ENCODE measurements around the gene FARSA.
"Not testable (repeated sequence)": the region's sequence is repeated elsewhere in the genome, so short reads cannot be mapped to it uniquely, and the experiment has no call there.

FARSA gene

GRCh38 chr19:12890299-12890786 is 43.2 kb downstream of the FARSA start:
- not testable (repeated sequence) for DNase-seq (ENCODE audit: low read depth)

GRCh38 chr19:12888006-12888603 is 45.4 kb downstream of the FARSA start:
- no peak for DNase-seq (ENCODE audit: low read depth)

DNA sequence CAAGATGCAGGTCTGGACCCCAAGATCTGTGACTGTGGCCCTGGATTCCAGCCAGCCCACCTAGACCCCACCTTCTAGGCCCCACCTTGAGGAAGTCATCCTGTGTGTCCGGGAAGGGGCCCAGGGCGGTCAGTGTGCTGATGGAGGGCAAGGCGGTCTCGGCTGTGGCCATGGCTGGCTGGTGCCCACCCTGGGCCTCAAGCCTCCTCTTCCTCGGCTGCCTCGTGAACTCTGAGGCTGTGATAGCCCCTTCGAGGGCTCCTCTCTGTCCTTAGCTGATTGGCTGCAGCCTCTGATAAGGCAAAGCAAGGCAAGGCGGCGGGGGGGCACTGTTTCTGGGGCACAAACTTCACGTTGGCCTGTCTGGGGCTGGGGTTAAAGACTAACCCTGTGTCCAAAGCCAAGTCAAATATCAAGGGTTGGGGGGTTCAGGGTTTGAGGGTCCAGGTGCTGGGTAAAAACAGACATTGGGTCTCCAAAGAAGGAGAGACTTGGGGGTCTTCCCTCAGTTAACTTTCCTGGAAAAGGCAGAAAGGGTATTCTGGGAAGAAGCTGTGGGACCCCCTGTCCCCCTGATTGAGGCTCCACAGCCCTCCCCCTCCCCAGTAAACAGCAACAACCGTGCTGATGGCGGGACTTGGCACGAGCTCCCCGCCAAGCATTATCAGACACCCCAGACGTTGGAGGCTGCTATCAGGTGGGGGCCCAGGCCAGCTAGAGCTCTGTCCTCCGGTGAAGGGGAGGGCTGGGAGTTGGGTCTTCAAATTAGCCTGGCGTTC is 46.4 kb downstream of the FARSA start, which contains the start of gene KLF1:
TSS of gene KLF1 (minus strand) at position 233 of the 779 bp plus-strand sequence. CDS start at position 172, 61 bp downstream.
- DNase-seq (ENCODE audit: low read depth): no peak

- no peak for DNase-seq (ENCODE audit: low read depth)
These were observed 46.9 kb downstream of the FARSA start for GRCh38 chr19:12886651-12886968.

GRCh38 chr19:12885749-12886650 is 47.5 kb downstream of the FARSA start:
- DNase-seq (ENCODE audit: low read depth): no peak

DNA sequence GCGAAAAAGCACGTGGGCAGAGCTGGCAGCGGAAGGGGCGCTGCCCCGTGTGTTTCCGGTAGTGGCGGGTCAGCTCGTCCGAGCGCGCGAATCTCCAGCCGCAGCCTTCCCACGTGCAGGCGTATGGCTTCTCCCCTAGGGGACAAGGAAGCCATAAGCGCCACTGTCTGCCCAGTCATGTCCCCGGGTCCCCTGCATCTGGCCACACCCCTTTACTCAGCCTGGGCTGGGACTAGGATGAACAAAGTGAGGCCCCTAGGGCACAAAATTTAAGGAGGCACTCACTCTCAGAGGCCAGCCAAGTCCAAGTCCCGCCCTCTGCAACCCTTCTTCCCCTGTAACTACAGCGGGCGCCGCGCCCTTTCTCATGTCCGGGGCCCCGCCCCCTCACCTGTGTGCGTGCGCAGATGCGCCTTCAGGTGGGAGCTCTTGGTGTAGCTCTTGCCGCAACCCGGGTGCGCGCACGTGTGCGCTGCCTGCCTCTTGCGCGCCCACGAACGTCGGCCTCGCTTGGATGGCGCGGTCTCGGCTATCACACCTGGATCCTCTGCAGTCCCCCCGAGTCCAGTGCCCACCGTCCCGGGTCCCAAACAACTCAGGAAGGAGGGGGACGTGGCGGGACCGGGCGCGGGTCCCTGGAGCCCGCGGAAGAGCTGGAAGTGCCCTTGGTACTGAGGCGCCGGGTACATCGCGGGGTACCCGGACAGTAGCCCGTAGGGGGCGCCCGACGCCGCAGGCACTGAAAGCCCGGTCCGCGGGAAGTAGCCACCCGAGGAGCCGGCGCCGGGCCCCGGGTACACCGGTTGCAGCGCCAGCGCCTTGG is 48.4 kb downstream of the FARSA start:
- DNase-seq (ENCODE audit: low read depth): peak; percentile 79

DNA sequence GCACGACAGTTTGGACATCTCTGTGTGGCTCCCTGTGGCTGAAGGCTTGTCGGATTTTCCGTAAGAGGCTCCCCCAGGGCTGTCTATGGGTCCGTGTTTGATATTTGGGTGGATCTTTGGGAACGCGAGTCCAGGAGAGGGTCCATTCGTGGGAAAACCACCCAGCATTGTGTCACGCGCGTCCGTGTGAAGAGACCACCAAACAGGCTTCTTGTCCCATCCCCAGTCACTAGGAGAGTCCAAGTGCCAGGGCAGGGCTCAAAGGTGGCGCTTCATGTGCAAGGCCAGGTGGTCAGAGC is 48.9 kb downstream of the FARSA start:
- DNase-seq (ENCODE audit: low read depth): no peak

GRCh38 chr19:12884202-12884601 is 49.3 kb downstream of the FARSA start:
- no peak for DNase-seq (ENCODE audit: low read depth)

DNA sequence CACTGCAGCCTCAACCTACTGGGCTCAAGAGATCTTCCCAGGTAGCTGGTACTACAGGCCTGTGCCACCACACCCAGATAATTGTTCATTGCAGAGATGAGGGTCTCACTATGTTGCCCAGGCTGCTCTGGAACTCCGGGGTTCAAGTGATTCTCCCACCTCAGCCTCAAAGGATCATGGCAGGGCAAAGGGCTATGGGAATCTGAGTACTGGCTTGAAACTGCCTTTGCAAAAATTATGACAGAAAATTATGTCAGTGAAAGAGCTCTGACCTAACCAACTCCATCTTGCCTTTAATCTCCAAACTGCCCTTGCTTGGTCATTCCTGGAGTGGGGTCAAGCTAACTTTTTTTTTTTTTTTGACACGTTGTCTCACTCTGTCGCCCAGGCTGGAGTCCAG is 50.9 kb downstream of the FARSA start:
- no peak for DNase-seq (ENCODE audit: low read depth)

DNA sequence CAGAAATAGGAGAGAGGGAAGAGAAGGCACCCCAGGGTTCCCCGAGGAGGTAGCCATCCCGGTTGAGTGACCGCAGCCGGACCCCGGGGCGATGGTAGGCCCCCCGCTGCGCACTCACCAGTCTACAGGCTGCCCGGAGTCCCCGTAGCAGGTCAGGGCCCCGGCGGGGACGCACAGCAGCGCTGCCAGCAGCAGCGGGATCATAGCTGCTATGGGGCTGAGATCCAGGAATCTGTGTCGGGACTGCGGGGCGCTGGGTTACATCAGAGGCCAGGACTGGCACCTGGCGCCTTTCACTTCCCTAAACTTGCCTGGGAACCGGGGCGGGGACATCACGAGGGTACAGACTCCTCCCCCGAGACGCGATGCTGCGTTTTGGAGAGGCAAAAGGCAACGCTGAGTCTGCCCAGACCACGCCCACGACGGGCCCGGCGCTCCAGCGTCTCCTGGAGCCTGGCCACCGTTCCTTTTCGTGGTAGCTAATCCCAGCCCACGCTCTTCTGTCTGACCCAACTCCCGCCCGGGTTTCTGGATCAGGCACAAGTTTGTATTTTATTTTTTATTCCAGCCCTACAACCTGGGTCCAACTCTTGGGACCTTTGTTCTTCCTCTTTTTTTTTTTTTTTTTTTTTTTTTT is 52.2 kb downstream of the FARSA start, which contains the start of gene DNASE2:
TSS of gene DNASE2 (minus strand) at position 278 of the 637 bp plus-strand sequence. CDS start at position 204, 74 bp downstream.
- peak; percentile 79 for DNase-seq (ENCODE audit: low read depth)

- DNase-seq (ENCODE audit: low read depth): no peak
These were observed 52.9 kb downstream of the FARSA start for GRCh38 chr19:12880551-12881171.

DNA sequence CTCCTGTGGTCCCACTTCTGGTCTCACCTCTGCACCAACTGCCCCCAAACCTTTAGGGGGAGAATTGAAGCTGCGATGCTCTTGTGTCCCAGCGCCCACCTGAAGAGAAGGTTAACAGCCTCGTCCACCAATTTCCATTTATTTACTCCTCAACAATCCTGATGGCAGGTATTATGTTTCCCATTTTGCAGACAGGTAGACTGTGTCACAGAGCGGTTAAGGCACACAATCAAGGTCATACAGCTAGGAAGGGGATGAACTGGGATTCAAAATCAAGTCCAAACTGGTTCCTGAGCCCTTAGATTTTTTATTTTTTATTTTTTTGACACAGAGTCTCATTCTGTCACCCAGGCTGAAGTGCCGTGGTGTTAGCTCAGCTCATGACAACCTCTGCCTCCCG is 58.4 kb downstream of the FARSA start:
- DNase-seq (ENCODE audit: low read depth): no peak

- no peak for DNase-seq (ENCODE audit: low read depth)
These were observed 59.4 kb downstream of the FARSA start for GRCh38 chr19:12873891-12874745.

DNA sequence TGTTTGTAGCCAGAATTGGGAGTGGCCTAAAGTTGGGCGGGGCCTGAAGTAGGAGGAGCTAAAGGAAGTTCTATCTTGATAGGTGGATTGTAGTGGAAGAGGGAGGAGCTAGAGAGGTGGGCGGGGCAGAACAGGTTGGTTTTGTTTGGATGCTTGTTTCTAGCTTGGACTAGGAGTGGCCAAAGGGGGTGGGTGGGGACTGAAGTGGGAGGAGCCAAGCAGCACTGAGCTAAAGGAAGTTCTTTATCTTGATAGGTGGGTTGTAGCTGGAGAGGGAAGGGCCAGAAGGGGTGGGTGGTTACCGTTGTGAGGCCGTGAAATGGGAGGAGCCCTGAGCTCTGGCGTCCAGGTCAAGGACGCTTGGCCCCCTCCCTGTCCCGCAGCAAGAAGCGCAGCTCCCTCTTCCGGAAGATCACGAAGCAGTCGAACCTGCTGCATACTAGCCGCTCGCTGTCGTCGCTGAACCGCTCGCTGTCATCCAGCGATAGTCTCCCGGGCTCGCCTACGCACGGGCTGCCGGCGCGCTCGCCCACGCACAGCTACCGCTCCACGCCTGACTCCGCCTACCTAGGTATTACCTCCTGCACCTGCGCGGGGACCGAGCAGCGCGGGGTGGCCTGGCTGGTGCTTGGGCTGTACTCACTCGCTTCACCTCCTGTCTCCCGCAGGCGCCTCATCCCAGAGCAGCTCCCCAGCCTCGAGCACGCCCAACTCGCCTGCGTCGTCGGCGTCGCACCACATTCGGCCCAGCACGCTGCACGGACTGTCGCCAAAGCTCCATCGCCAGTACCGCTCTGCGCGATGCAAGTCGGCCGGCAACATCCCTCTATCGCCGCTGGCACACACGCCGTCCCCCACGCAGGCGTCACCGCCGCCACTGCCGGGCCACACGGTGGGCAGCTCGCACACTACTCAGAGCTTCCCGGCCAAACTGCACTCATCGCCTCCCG is 60.3 kb downstream of the FARSA start:
- peak; percentile 33 for DNase-seq (ENCODE audit: low read depth)
